T-helper 9 cell (primary cell): ENCODE measurements around the gene NOC2L.
"Not testable (repeated sequence)": the region's sequence is repeated elsewhere in the genome, so short reads cannot be mapped to it uniquely, and the experiment has no call there.

Experiments
- DNase-seq: peaks from one replicate; pipeline ENCODE4 v3.0.0-alpha.2; 2020
- total RNA-seq, 2 donors: gene quantifications; one replicate each; lab custom pipeline; 2026; lab: John Stamatoyannopoulos, UW

NOC2L gene
- total RNA-seq = 69.3 to 123 reads per million in 2 donors

DNA sequence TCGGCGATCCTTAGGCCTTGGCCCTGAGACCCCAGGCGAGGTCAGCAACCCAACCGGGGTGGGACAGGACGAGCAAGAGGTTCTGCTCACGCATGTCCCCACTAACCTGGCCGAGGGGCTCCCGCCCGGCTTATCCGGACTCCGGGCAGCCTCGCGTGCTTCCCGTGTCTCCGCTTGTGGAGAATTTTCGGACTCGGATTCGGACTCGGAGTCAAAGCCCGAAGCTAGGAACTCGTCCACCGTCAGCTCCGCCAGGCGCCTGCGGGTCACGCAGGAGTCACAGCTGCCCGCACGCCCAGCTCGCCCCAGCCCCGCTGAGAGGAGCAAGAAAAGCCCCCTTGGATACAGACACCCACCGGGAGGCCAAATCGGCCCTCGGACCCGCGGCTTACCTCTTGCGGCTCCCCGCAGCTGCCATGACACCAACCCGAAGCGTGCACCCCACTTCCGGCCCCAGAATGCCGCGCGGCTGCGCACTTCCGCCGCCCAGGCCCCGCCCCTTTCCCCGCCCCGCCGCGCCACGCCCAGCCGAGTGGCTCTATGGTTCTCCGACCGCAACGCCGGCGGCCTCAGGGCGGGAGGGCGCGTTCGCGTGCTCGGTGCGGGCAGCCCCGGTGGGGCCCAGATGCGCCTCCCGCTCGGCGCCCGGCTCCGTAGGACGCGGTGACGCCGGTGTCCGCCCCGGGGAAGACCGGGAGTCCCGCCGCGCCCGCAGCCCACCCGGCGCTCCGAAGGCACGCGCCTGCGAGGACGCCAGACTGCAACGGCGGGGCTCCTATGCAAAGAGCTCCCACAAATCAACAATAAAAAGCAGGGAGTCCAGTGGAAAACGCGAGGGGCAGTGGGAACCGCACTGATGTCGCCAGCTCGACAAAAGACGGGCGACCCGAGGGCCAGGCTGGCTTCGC is at the start of gene NOC2L:
NOC2L (minus strand) TSS at position 434 of the 908 bp plus-strand sequence; CDS start at position 418, 16 bp downstream.
- peak; percentile 98 for DNase-seq

DNA sequence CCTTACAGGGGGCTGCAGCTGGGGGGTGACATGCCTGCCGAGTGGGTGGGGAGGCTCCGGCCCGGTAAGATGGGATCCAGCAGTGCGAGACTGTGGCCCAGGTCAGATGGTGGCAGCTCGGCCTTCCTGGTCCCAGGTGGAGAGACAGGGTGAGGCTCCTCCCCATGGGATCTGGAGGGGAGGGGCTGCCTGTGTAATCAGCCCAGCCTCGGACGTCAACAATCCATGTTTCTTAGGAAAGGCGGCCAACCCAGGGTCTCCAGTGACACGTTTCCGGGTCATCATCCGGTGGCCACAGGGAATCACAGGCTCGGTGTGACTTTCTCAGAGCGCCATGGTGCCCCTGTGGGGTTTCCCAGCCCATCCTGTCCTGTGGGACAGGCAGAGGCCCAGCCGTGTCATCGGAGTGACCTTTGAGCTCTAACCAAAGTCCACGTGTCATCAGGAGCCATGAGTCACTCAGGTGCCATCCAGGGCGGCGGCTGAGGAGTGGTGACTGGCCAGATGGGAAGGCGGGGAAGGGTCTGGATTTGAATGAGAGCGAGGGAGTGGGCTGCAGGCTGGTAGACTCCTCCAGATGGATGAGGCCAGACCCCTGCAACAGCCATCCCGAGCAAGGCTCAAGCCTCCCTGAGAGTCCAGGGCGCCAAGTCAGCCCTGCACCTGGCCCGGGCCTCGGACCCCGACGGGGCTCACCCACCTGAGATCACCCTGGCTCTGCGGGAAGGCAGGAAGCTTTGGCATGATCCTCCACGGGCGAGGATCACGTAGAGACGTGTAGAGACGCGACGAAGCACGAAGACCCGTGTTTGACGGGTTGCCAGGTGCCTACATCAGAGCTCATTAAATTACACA is 47.5 kb upstream of the NOC2L start:
- DNase-seq = no peak

DNA sequence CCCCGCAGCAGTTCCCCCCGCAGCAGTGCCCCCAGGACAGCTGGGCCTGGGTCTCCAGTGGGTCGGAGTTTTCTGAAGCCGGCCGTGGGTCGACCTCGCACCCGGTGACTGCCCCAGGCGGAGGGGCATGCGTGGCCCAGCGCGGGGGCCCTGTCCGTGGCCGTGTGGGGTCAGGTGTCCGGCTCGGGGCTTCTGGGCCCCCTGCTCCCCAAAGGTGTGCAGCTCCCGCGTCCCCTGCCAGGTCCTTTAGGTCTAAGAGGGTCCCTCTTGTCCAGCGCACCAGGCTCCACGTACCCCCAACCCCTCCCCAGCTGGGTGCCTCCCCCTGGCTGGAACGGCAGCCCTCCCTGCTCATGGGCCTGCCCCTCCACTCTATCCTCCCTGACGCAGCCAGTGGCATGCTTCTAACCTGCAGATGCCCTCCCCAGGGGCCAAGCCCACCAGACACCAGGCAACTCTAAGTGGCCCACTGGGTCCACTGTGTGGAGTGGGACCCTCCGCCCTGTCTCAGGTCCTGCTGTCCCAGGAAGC is 46.8 kb upstream of the NOC2L start:
- DNase-seq = no peak

DNA sequence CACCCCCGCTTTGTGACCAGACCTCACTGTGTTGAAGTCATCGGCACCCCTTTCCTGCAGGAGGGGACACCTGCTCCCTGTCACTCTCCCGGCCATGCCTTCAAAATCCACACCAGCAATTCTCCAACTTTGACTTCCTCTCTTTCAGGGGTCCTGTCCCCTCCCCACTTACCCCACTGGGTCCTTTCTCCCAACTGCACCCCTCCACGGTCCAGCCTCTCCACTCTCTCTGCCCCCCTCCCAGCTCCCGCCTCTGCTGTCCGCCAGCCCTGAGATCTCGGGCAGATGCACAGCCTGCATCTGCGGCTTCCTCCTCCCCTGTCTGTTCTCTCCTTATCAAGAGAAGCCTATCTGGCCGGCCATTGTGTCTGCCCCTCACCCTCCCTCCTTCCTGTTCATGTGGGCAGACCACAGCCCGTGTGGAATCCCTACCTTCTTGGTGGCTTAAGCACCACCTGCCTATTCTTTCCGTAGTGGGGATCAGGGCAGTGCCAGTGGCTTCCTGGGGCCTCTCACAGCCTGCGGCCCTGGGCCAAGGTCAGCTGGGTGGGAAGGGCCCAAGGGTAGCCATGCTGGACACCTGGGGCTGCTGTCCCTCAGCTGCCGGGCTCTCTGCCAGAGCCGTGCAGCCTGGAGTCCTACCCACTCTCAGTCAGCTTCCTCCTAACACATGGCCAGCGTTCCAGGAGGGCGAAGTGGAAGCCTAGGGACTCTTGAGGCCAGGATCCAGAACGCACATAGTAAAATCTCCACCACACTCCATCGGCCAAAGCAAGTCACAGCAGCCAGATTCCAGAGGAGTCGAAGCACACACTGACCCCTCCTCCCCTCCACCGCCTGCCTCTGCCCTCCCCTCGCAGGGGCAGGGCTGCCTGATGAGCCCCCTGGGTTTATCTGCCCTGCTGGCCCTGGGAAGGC is 46.0 kb upstream of the NOC2L start:
- no peak for DNase-seq

DNA sequence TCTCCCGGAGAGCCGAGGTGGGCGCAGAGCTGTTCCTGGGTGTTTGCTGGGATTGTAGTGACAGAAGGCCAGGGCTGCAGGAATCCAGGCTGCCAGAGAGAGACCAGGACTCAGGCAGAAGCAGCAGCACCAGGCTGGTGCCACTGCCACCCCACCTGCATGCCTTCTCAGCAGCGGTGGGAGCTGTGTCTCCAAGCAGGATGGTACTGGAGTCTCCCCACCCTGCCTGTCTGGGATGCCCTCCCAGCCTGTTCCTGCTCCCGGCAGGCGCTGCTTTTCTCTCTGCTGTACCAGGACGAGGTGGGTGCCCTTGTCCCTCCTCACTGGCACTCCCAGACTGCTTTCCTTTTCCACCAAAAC is 45.3 kb upstream of the NOC2L start:
- DNase-seq = no peak

DNA sequence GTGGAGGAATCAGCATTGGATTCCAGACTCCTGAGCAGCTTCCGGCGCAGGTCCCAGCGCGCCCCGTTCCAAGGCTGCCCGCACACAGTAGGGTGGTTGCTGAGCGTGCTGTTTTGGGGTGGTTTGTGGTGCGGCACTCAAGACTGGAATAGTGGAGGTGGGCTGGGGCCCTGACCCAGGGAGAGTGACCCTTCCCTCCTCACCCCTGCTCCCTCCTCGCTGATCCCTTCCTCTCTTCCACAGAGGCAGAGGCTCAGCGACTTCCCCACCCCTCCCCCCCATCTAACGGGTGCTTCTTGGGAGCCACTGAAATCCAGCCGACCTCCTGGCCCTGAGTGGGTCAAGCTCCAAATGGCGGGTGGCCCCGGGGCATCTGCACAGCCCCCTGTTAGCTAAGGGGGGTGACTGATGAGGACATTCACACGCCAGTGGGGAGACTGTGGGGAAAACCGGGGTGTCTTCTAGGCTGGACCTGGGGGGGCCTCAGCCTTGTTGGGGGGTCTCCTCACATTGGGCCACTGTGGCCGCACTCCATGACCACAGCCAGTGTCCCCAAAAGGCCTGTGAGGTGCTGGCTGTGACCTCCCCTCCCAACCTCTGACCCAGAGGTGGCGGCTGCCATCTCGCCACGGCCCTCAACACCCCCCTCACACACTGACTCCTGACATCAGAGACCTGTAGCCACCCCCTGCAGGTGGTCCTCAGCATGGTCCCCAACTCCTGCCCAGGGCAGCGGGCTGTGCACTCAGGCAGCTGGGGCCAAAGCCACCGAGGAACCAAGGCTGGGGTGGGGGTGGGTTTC is 44.8 kb upstream of the NOC2L start:
- DNase-seq = no peak

DNA sequence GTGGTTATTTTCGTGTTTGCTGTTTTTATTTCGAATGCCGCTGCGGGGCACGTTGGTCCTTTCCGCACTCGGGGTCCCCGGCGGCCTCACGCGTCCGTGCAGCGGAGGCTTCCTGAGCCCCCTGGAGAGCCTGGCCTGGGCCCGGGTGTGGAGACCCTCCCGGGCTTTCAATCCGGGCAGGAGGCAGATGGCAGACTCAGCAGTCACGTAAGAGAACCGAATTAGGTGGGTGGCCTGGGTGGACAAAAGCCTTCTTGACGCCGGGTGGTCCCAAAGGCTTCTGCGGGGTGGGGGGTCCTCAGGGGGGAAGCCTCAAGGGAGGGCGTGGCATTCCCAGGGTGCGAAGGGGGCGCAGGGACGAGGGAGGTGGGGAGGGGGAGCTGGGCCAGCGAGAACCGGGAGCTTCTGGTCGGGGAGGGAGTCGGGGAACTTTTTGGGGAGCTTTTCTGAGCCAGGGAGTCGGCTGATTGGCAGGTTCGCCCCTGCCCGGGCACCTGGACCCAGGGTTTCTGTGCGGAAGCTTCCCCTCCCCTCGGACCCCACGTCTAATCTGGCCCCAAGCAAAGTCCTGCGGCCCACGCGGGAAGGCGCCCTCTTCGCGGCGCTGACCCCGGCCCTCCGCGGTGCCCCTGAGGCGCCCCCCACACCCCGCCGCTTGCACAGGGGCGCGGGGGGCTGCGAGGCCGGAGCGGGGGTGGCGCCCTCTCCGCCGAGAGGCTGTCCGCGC is 42.2 kb upstream of the NOC2L start:
- DNase-seq = no peak

DNA sequence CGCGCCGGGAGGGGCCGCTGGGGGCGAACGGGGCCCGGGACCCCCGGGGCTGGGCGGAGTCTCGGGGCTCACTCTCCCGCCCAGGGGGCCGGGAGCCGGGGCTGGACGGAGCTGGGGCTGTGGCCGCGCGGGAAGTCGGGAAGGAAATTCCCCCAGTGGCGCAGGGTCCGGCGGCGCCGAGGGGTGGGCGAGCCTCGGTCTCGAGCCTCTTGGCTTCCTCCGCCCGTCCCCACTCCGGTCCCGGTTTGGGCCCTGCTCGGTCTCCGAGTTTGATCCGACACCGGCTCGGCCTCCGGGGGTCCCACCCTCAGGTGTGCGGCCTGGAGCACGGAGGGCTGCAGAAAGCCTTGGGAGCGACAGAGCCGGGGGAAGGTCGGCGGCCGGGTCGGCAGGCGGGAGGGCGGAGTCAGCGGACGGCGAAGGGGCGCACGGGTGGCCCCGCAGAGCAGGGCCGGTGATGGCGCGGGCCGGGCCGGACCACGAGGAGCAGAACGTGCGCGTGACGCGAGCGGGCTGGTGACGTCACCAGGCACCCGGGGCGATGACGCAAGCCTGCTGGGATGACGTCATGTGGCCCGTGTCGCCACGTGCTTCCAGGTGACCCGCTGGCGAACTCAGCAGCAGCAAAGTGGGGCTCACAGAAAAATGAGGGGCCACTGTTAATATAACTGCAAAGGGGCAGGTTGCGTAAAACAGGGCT is 41.5 kb upstream of the NOC2L start:
- peak; percentile 68 for DNase-seq

DNA sequence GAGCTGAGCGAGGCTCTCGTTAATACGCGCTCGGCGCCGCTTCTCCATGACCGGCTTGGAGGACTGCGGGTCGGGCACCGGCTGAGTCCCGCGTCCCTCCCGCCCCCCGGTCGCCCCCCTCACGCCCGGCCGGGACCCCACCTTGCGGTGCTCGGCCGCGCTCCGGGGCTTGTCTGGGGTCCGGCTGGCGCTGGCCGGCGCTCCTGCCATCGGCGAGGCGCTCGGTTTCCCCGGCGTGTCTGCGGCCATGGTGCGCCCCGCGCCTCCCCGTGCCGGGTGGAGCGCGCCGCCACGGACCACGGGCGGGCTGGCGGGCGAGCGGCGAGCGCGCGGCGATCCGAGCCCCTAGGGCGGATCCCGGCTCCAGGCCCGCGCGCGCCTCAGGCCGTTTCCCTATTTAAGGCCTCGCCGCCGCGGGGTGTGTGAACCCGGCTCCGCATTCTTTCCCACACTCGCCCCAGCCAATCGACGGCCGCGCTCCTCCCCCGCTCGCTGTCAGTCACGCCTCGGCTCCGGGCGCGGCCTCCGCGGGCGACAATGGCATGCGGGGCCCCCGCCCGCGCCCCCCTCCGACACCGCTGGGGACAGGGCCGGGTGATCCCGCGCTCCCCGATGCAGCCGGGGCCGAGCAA is 40.8 kb upstream of the NOC2L start, which contains the start of gene HES4:
HES4 (minus strand) TSS at position 373 of the 632 bp plus-strand sequence; CDS start at position 249, 124 bp downstream.
- DNase-seq = peak; percentile 48

DNA sequence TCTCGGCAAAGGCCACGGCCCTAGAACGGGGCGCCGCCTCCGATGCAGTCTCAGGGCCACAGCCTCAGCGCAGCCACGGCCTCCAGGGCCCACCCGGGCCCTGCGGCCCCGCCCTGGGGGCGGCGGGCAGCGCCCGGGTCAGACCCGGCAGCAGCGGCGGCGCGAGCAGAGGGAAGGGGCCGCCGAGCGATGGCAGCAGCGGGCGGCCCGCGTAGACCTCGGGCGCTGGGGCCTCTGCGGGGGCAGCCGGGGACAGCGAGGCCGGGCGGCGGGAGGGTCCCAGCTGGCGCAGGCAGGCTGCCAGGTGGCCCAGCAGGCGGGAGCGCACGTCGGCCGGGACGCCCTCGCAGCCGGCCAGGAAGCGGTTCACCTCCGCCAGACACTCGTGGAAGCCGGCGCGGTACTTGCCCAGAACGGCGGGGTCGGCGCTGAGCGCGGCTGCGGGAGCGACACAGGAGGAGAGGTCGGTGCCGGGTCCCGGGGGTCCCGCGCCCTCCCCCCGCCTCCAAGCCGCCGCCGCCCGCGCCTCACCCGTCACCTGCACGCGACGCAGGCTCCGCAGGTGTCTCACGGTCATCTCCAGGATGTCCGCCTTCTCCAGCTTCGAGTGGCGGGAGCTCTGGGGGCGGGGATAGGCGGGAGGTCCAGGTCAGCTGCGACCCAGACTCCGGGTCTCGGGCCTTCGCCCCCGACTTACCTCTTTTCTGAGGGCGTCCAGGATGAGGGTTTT is 40.1 kb upstream of the NOC2L start:
- DNase-seq = no peak

DNA sequence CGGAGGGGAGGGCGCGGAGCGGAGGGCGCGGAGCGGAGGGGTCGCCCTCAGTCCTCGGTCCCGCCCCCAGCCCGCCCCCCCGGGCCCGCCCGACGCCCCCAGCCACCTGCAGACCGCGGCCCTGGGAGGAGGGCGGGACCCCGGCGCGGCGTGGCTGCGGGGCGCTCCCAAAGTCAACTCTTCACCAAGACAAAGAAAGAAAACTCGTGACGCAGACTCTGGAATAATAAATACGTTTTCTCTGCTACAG is 39.6 kb upstream of the NOC2L start:
- no peak for DNase-seq

DNA sequence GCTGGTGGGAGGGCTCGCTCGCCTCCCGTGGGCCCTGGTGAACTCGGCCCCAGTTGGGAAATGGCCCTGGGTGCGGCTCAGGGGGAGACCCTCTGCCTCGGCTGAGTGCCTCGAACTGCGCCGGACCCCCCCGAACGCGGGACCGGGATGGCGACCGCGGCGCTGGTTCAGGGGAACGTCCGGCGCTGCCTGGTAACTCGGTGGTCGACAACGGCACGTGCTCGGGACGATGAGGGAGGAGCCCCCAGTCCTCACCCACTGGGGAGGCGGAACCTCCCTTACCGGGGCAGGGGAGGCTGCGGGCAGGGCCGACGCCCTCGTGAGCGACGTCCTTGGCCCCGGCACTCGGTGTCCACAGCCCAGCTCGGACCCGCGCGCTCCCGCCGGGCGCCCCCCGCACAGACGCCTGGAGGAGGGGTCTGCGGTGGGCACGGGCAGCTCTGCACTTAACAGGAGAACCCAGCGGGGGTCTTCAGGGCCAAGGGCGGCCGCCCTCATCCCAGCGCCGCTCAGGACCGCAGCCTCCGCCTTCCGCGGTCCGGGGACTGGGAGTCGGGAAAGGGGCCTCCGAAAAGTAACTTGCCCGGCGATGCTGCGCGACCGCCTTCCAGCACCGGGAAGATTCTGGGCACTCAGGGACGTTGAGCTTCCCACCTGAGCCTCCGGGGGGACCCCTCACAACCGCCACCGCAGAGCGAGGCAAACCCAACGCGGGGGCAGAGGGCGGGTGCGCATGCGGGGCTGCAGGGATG is 39.1 kb upstream of the NOC2L start:
- DNase-seq = no peak

DNA sequence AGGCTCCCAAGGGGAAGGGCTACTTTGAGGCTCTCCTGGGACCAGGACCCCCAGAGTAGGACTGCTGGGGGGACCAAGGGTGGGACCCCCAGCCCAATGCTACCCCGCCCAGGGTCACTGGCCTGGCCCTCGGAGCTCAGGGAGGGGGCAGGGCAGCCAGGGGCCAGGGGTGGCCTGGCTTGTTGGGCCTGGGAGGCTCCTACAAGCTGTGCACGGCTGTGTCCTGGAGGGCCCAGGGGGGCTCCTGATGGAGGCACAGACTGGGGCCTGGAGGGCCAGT is 38.6 kb upstream of the NOC2L start:
- DNase-seq = no peak

DNA sequence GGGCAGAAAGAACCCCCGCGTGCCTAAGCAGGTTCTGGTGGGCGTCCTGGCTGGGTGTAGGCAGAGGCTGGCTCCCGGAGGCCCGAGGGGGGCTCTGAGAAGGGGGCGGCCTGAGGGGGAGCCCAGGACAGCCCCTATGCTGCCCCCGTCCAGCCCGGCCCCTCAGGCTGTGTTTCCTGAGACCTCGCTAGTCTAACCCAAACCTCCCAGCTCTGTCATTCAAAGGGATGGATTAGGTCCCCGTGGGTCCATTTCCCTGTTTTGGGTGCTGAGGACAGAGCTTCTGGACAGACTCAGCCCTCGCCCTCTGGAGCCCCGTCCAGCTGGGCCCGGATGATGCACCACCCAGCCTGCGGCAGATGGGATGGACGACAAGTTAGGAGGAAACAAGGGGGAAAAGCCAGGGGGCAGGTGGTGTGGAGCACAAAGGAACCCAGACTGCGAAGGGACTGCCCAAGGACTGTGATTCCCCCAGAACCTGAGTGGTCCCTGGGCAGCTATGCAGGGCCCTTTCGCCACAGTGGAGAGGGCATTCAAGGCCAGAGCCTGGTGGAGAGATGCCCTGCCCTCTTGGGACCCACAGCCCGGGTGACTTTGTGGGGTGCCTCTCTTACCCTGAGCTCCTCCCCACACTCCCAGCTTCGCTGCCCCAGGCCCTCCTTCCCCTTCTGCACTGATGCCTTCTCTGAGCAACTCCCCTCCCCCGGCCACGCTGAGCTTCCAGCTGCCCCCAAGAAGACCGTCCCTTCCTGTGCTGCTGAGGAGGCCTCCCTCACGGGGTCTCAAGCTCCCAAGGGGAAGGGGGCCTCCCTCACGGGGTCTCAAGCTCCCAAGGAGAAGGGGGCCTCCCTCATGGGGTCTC is 38.0 kb upstream of the NOC2L start:
- DNase-seq = no peak

DNA sequence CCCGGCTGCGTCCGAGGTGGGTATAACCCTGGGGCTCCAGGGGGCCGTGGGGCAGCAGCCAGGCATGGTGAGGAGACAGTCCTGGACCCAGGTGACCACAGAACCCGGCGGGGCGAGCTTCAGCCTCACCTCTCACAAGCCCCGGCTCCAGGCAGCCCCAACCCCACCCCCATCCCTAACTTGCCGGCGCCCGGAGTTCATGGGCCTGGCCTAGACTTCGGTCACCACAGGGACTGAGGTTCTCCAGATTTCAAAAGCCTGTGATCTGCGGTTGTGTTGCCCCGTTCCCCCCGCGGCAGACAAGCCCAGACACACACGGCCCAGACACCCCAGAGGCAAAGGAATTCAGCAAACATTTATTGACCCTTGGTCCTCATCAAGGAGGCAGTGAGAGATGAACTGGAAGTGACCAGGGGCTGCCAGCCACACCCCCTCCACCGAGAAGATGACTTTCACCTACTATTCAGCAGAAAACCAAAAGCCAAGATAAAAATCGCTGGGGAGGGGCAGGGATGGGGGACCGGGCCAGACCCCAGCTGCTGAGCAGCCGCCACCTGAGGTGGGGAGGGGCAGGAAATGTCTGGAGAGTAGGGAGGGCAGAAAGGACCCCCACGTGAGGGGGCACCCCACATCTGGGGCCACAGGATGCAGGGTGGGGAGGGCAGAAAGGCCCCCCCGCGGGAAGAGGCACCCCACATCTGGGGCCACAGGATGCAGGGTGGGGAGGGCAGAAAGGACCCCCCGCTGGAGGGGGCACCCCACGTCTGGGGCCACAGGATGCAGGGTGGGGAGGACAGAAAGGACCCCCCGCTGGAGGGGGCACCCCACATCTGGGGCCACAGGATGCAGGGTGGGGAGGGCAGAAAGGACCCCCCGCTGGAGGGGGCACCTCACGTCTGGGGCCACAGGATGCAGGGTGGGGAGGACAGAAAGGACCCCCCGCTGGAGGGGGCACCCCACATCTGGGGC is 36.9 kb upstream of the NOC2L start:
- DNase-seq = no peak

DNA sequence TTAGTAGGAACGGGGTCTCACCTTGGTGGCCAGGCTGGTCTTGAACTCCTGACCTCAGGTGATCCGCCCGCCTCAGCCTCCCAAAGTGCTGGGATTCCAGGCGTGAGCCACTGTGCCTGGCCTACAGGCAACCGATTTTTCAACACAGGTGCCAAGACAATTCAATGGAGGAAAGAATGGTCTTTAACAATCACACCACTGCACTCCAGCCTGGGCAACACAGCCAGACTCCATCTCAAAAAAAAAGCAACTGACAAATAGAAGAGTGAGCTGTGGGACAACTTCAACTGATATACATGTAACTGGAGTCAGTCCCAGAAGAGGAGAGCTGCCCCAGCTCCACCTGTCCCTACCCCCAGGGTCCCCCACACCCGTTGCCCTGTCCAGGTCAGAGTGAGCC is 35.5 kb upstream of the NOC2L start:
- not testable (repeated sequence) for DNase-seq
